CD4-positive, alpha-beta memory T cell (primary cell): ENCODE results near the gene KLK4. TPM values are rescaled to one million over a fixed set of nuclear protein-coding genes. Genes with fewer than 3 reads are reported as not detected.

ENCODE experiments used
- CTCF ChIA-PET: fragments of 350-600 bp; sonication (Branson Sonifier 250); formaldehyde crosslinking; loops from one replicate; lab custom pipeline; 2021; ENCODE audit warnings: inconsistent platforms; ENCODE audit not compliant: partially characterized antibody; lab: Charles Lee
- POLR2A ChIA-PET: fragments of 350-600 bp; sonication (Branson Sonifier 250); formaldehyde crosslinking; loops from one replicate; lab custom pipeline; 2021; ENCODE audit not compliant: partially characterized antibody; lab: Charles Lee
- DNase-seq, 5 donors: peaks; one replicate each; pipeline versions ENCODE4 v3.0.0 to v3.0.0-alpha.2; 2020 to 2022; ENCODE audit warnings: mixed read lengths in 1 of 5
- H3K27ac ChIP-seq: one replicate; pipeline ENCODE4 v1.7.0; 2013; ENCODE audit warnings: low read depth, low read length
- H3K27me3 ChIP-seq: 2 replicates; pipeline ENCODE4 v1.7.0; 2013; ENCODE audit warnings: mild to moderate bottlenecking, low read length, moderate library complexity; ENCODE audit not compliant: insufficient read depth
- H3K36me3 ChIP-seq: 2 replicates; pipeline ENCODE4 v1.7.0; 2013; ENCODE audit warnings: mild to moderate bottlenecking, low read length, moderate library complexity; ENCODE audit not compliant: insufficient read depth
- H3K4me1 ChIP-seq: 2 replicates; pipeline ENCODE4 v1.7.0; 2013; ENCODE audit warnings: mild to moderate bottlenecking, low read length, moderate library complexity; ENCODE audit not compliant: insufficient read depth
- H3K4me3 ChIP-seq, 2 donors: one replicate each; pipeline ENCODE4 v1.7.0; 2013; ENCODE audit warnings: low read length in 2 of 2, mild to moderate bottlenecking in 1 of 2
- H3K9me3 ChIP-seq, 2 donors: one replicate each; pipeline ENCODE4 v1.7.0; 2013; ENCODE audit warnings: low read length in 2 of 2, control low read depth in 1 of 2; ENCODE audit not compliant: control insufficient read depth in 1 of 2
- H3K27ac Mint-ChIP-seq, 7 donors: one replicate each; pipeline ENCODE4 v1.8.0; 2020 to 2021; ENCODE audit warnings: mixed read lengths in 7 of 7, mild to moderate bottlenecking in 6 of 7, inconsistent platforms in 3 of 7, moderate library complexity in 3 of 7
- H3K27me3 Mint-ChIP-seq, 2 donors: one replicate each; pipeline ENCODE4 v1.8.0; 2020 to 2021; ENCODE audit warnings: mixed read lengths in 2 of 2
- H3K36me3 Mint-ChIP-seq, 2 donors: one replicate each; pipeline ENCODE4 v1.8.0; 2020 to 2021; ENCODE audit warnings: mixed read lengths in 2 of 2, inconsistent platforms in 1 of 2, mild to moderate bottlenecking in 1 of 2
- H3K4me1 Mint-ChIP-seq, 4 donors: one replicate each; pipeline ENCODE4 v1.8.0; 2020 to 2021; ENCODE audit warnings: mixed read lengths in 4 of 4, mild to moderate bottlenecking in 1 of 4
- H3K4me3 Mint-ChIP-seq, 8 donors: one replicate each; pipeline ENCODE4 v1.8.0; 2020 to 2021; ENCODE audit warnings: mixed read lengths in 8 of 8, mild to moderate bottlenecking in 7 of 8, moderate library complexity in 6 of 8, inconsistent platforms in 3 of 8
- H3K9me3 Mint-ChIP-seq, 8 donors: one replicate each; pipeline ENCODE4 v1.8.0; 2020 to 2021; ENCODE audit warnings: mixed read lengths in 8 of 8, mild to moderate bottlenecking in 5 of 8, inconsistent platforms in 3 of 8, moderate library complexity in 1 of 8
- intact Hi-C: fragments of 100-400 bp; cut with micrococcal nuclease; formaldehyde crosslinking; loops from one replicate; pipeline ENCODE4 v1.15.1; 2023
- polyA plus RNA-seq, 2 donors: library from polyadenylated mRNA; unstranded; fragments of 300-500 nt; fragmentation: Illumina TruSeq; gene quantifications; one replicate each; pipeline ENCODE4 v1.2.3, GENCODE V29; 2021
- total RNA-seq, 2 experiments: library from RNA; stranded (reverse); gene quantifications; one replicate each; pipeline ENCODE4 v1.2.3, GENCODE V29; 2021

Gene KLK4
- total and polyA plus RNA-seq, 4 experiments from 2014 or later: not detected

DNA sequence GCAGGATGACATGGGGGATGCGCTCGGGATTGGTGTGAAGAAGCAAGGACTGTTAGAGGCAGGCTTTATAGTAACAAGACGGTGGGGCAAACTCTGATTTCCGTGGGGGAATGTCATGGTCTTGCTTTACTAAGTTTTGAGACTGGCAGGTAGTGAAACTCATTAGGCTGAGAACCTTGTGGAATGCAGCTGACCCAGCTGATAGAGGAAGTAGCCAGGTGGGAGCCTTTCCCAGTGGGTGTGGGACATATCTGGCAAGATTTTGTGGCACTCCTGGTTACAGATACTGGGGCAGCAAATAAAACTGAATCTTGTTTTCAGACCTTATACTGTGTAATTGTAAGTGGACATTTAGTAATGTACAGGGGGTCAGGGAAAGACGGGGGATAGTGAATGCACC, 31.0 kb downstream of the KLK4 start:
- Mint-ChIP-seq H3K36me3 (no peaks in the 10 kb centered on the region), H3K27me3 (peaks cover 12 to 29% of the 10 kb centered on the region in 2 donors), H3K4me3 (no peak overlapping the region), H3K4me1 (no peaks in the 10 kb centered on the region), H3K9me3 (peaks cover 0 to 3% (median 0%) of the 10 kb centered on the region in 8 donors), H3K27ac (no peak overlapping the region)
- no peaks in the 10 kb centered on the region for H3K36me3 ChIP-seq
- H3K27ac ChIP-seq: no peak overlapping the region
- no peak overlapping the region for H3K4me3 ChIP-seq
- DNase-seq: no peak
- intact Hi-C loops: no loop called here
- no peaks in the 10 kb centered on the region for H3K4me1 ChIP-seq
- no peaks in the 10 kb centered on the region for H3K9me3 ChIP-seq
- CTCF ChIA-PET: no interaction called here
- POLR2A ChIA-PET: no interaction called here
- no peaks in the 10 kb centered on the region for H3K27me3 ChIP-seq

DNA sequence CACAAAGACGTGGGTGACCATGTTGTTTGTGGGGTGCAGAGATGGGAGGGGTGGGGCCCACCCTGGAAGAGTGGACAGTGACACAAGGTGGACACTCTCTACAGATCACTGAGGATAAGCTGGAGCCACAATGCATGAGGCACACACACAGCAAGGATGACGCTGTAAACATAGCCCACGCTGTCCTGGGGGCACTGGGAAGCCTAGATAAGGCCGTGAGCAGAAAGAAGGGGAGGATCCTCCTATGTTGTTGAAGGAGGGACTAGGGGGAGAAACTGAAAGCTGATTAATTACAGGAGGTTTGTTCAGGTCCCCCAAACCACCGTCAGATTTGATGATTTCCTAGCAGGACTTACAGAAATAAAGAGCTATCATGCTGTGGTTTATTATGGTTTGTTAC, 32.3 kb downstream of the KLK4 start:
- H3K4me1 Mint-ChIP-seq: no peaks in the 10 kb centered on the region
- peaks cover 12 to 28% of the 10 kb centered on the region in 2 donors for H3K27me3 Mint-ChIP-seq
- peaks cover 0 to 3% (median 0%) of the 10 kb centered on the region in 8 donors for H3K9me3 Mint-ChIP-seq
- intact Hi-C loops: no loop called here
- Histone ChIP-seq H3K9me3 (no peaks in the 10 kb centered on the region), H3K36me3 (no peaks in the 10 kb centered on the region), H3K4me1 (no peaks in the 10 kb centered on the region), H3K4me3 (no peak overlapping the region), H3K27me3 (no peaks in the 10 kb centered on the region), H3K27ac (no peak overlapping the region)
- no peak overlapping the region for H3K4me3 Mint-ChIP-seq
- no peak overlapping the region for H3K27ac Mint-ChIP-seq
- DNase-seq: no peak
- ChIA-PET CTCF (interaction anchor here (1.0 kb wide), 1 partner anchor 43 kb away, joined by 4 read pairs; no protein-coding TSS in a partner anchor), POLR2A (no interaction called here)
- no peaks in the 10 kb centered on the region for H3K36me3 Mint-ChIP-seq

DNA sequence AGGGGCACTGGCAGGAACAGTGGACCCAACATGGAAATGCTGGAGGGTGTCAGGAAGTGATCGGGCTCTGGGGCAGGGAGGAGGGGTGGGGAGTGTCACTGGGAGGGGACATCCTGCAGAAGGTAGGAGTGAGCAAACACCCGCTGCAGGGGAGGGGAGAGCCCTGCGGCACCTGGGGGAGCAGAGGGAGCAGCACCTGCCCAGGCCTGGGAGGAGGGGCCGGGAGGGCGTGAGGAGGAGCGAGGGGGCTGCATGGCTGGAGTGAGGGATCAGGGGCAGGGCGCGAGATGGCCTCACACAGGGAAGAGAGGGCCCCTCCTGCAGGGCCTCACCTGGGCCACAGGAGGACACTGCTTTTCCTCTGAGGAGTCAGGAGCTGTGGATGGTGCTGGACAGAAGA, 33.9 kb downstream of the KLK4 start:
- Mint-ChIP-seq H3K27me3 (peaks cover 16 to 26% of the 10 kb centered on the region in 2 donors), H3K27ac (peak overlapping the region in 1 of 7 donors; percentile 15), H3K36me3 (no peaks in the 10 kb centered on the region), H3K4me1 (no peaks in the 10 kb centered on the region), H3K4me3 (no peak overlapping the region), H3K9me3 (peaks cover 0 to 3% (median 0%) of the 10 kb centered on the region in 8 donors)
- Histone ChIP-seq H3K4me1 (no peaks in the 10 kb centered on the region), H3K27ac (no peak overlapping the region), H3K36me3 (no peaks in the 10 kb centered on the region), H3K27me3 (no peaks in the 10 kb centered on the region), H3K9me3 (no peaks in the 10 kb centered on the region), H3K4me3 (no peak overlapping the region)
- DNase-seq: no peak
- CTCF ChIA-PET: no interaction called here
- POLR2A ChIA-PET: no interaction called here
- intact Hi-C loops: no loop called here

DNA sequence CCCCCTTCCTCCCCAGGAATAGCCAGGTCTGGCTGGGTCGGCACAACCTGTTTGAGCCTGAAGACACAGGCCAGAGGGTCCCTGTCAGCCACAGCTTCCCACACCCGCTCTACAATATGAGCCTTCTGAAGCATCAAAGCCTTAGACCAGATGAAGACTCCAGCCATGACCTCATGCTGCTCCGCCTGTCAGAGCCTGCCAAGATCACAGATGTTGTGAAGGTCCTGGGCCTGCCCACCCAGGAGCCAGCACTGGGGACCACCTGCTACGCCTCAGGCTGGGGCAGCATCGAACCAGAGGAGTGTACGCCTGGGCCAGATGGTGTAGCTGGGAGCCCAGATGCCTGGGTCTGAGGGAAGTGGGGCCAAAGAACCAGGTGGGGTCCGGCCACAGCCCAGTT, 34.7 kb downstream of the KLK4 start:
- H3K27me3 Mint-ChIP-seq: peaks cover 18 to 25% of the 10 kb centered on the region in 2 donors
- Histone ChIP-seq H3K27ac (no peak overlapping the region), H3K4me3 (no peak overlapping the region), H3K9me3 (no peaks in the 10 kb centered on the region), H3K4me1 (no peaks in the 10 kb centered on the region), H3K36me3 (no peaks in the 10 kb centered on the region), H3K27me3 (no peaks in the 10 kb centered on the region)
- H3K4me1 Mint-ChIP-seq: no peaks in the 10 kb centered on the region
- no peaks in the 10 kb centered on the region for H3K36me3 Mint-ChIP-seq
- H3K27ac Mint-ChIP-seq: no peak overlapping the region
- peaks cover 0 to 3% (median 0%) of the 10 kb centered on the region in 8 donors for H3K9me3 Mint-ChIP-seq
- intact Hi-C loops: no loop called here
- DNase-seq: no peak
- ChIA-PET CTCF (no interaction called here), POLR2A (no interaction called here)
- no peak overlapping the region for H3K4me3 Mint-ChIP-seq

DNA sequence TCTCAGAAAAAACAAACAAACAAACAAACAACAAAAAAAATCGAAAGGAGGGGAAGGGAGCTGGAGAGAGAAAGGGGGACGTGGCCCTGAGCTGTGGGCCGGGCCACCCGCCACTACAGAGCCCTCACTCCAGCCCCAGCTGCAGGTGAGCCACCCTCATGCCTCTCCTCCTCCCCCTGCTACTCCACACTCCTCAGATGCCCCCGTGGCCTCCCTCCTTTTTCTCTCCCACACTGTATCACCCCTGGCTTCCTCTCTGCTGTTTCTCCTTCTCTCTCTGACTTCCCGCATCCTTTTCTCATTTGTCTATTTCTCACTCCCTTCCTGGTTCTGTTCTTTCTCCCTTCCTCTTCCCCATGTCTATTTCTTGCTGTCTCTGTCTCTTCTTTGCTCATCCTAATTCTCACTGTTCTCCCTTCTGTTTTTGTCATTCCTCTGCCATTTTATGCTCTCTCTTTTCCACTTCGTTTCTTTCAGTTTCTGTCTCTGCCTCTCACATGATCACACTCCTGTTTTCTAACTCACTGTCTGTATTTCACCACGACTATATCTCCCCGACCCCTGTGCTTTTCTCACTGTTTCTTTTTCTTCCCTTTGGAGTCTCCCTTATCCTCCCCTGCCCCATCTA, 35.3 kb downstream of the KLK4 start:
- POLR2A ChIA-PET: no interaction called here
- H3K27me3 Mint-ChIP-seq: peaks cover 21 to 29% of the 10 kb centered on the region in 2 donors
- Histone ChIP-seq H3K4me1 (no peaks in the 10 kb centered on the region), H3K27ac (no peak overlapping the region), H3K36me3 (no peaks in the 10 kb centered on the region), H3K4me3 (no peak overlapping the region), H3K9me3 (no peaks in the 10 kb centered on the region), H3K27me3 (no peaks in the 10 kb centered on the region)
- CTCF ChIA-PET: no interaction called here
- no peak overlapping the region for H3K27ac Mint-ChIP-seq
- no peak for DNase-seq
- H3K4me1 Mint-ChIP-seq: no peaks in the 10 kb centered on the region
- peaks cover 0 to 3% (median 0%) of the 10 kb centered on the region in 8 donors for H3K9me3 Mint-ChIP-seq
- no peak overlapping the region for H3K4me3 Mint-ChIP-seq
- no peaks in the 10 kb centered on the region for H3K36me3 Mint-ChIP-seq
- intact Hi-C loops: no loop called here

DNA sequence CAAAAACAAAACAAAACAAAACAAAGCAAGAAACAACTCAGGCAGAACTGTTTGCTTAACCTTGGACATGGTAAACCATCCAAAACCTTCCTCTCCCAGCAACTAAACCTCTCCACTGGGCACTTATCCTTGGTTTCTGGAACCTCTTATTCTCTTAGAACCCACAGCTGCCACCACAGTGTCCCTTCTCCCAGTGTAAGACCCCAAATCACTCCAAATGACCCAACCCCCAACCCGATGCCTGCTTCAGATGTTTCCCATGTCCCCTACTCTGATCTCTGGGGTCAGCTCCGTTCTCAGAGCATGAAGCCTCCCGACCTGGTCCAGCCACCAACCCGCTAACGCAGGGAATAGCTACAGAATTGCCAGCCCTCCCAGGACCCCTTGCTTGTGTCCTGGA, 37.0 kb downstream of the KLK4 start:
- Histone ChIP-seq H3K4me3 (no peak overlapping the region), H3K9me3 (no peaks in the 10 kb centered on the region), H3K36me3 (no peaks in the 10 kb centered on the region), H3K4me1 (no peaks in the 10 kb centered on the region), H3K27me3 (no peaks in the 10 kb centered on the region), H3K27ac (no peak overlapping the region)
- ChIA-PET POLR2A (no interaction called here), CTCF (no interaction called here)
- Mint-ChIP-seq H3K4me1 (no peaks in the 10 kb centered on the region), H3K36me3 (no peaks in the 10 kb centered on the region), H3K9me3 (peaks cover 0 to 3% (median 0%) of the 10 kb centered on the region in 8 donors), H3K27ac (no peak overlapping the region), H3K4me3 (no peak overlapping the region), H3K27me3 (peaks cover 15 to 26% of the 10 kb centered on the region in 2 donors)
- intact Hi-C loops: no loop called here
- DNase-seq: no peak

DNA sequence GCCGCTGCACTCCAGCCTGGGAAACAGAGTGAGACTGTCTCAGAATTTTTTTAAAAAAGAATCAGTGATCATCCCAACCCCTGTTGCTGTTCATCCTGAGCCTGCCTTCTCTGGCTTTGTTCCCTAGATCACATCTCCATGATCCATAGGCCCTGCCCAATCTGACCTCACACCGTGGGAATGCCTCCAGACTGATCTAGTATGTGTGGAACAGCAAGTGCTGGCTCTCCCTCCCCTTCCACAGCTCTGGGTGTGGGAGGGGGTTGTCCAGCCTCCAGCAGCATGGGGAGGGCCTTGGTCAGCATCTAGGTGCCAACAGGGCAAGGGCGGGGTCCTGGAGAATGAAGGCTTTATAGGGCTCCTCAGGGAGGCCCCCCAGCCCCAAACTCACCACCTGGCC, 38.1 kb downstream of the KLK4 start, which contains the start of gene KLK2:
Gene KLK2, plus strand, starts transcription at position 384 of the 400 bp plus-strand sequence. CDS start 35 bp downstream, outside the sequence.
- DNase-seq: no peak
- CTCF ChIA-PET: no interaction called here
- H3K4me3 Mint-ChIP-seq: no peak within 1 kb of the TSS

More for the DNA sequence above, 38.1 kb downstream of the KLK4 start, which contains the start of gene KLK2:
- Histone ChIP-seq H3K4me1 (no peaks in the 10 kb centered on the region), H3K4me3 (no peak within 1 kb of the TSS), H3K27ac (no peak within 1 kb of the TSS), H3K9me3 (no peaks in the 10 kb centered on the region), H3K27me3 (no peaks in the 10 kb centered on the region), H3K36me3 (no peaks in the 10 kb centered on the region)
- Mint-ChIP-seq H3K27ac (no peak within 1 kb of the TSS), H3K4me1 (no peaks in the 10 kb centered on the region), H3K27me3 (peaks cover 16 to 21% of the 10 kb centered on the region in 2 donors), H3K36me3 (no peaks in the 10 kb centered on the region), H3K9me3 (peaks cover 0 to 2% (median 0%) of the 10 kb centered on the region in 8 donors)
- POLR2A ChIA-PET: no interaction called here
- intact Hi-C loops: no loop called here
